HG03571 (cell line): ENCODE measurements around the gene SHF.
"Not testable (repeated sequence)": the region's sequence is repeated elsewhere in the genome, so short reads cannot be mapped to it uniquely, and the experiment has no call there.

Source experiments
- ATAC-seq: cut with Tn5 transposase; IDR thresholded peaks from one replicate; pipeline ENCODE4 v1.9.1; 2021; ENCODE audit not compliant: unreplicated experiment

The SHF gene

GRCh38 chr15:45187894-45188830, at the start of gene SHF:
SHF (minus strand) TSS chr15:45187966; CDS start chr15:45187951, 15 bp downstream.
- ATAC-seq: no peak

GRCh38 chr15:45236806-45237205, 49.0 kb upstream of the SHF start:
- ATAC-seq: not testable (repeated sequence)

- no peak for ATAC-seq
Observed at GRCh38 chr15:45234562-45235235, 46.9 kb upstream of the SHF start.

GRCh38 chr15:45231864-45232562, 44.2 kb upstream of the SHF start:
- ATAC-seq: no peak

- no peak for ATAC-seq
Observed at GRCh38 chr15:45231132-45231531, 43.4 kb upstream of the SHF start.

GRCh38 chr15:45230245-45230965, 42.6 kb upstream of the SHF start:
- no peak for ATAC-seq

- ATAC-seq: no peak
Observed at GRCh38 chr15:45228931-45229330, 41.2 kb upstream of the SHF start.

- ATAC-seq: no peak
Observed at GRCh38 chr15:45225506-45226273, 37.9 kb upstream of the SHF start.

GRCh38 chr15:45224621-45225217, 37.0 kb upstream of the SHF start:
- ATAC-seq: no peak

- ATAC-seq: no peak
Observed at GRCh38 chr15:45221967-45222366, 34.2 kb upstream of the SHF start.

GRCh38 chr15:45221053-45221599, 33.4 kb upstream of the SHF start:
- no peak for ATAC-seq

GRCh38 chr15:45212493-45212892, 24.7 kb upstream of the SHF start:
- ATAC-seq: no peak

- no peak for ATAC-seq
Observed at GRCh38 chr15:45205192-45205591, 17.4 kb upstream of the SHF start.

- no peak for ATAC-seq
Observed at GRCh38 chr15:45203182-45203581, 15.4 kb upstream of the SHF start.

GRCh38 chr15:45201869-45202268, 14.1 kb upstream of the SHF start:
- ATAC-seq: no peak

- ATAC-seq: no peak
Observed at GRCh38 chr15:45201557-45201859, 13.7 kb upstream of the SHF start.

- ATAC-seq: no peak
Observed at GRCh38 chr15:45200799-45201556, 13.2 kb upstream of the SHF start.

- ATAC-seq: peak; percentile 46
Observed at GRCh38 chr15:45200001-45200798, 12.4 kb upstream of the SHF start.
